Fibroblast of mammary gland (primary cell): ENCODE measurements around the gene PARD6G.
A peak's percentile ranks its signal among the peaks of the same experiment; 100 is the strongest.

Experiments
- DNase-seq: peaks from one replicate; pipeline ENCODE4 v3.0.0-alpha.2; 2010; ENCODE audit warnings: low read depth
- H3K4me3 ChIP-seq: 2 replicates; pipeline ENCODE4 v1.5.1; 2011; ENCODE audit warnings: low read depth, mild to moderate bottlenecking, low read length, moderate library complexity; ENCODE audit not compliant: control insufficient read depth
- CTCF ChIP-seq: conservative IDR thresholded peaks from 2 replicates; pipeline ENCODE4 v1.5.1; 2011; ENCODE audit warnings: low read depth, low read length, inconsistent platforms; ENCODE audit not compliant: control insufficient read depth, insufficient read depth

PARD6G gene

DNA sequence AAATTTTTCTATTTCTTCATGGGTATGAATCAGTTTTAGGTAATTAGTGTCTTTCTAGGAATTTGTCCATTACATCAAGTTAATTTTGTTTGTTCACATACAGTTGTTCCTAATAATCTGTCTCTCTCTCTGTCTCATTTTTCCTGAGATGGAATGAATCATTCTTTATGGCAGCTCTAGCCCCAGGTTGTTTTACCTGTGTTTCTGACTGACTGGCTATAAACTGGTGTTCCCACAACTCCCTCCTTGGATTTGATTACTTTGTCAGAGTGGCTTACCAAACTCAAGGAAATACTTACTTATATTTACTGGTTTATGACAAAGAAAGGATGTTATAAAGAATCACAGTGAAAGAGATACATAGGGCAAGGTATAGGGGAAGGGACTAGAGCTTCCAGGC, 123.2 kb downstream of the PARD6G start:
- H3K4me3 ChIP-seq, result no peak overlapping the region
- TF ChIP-seq CTCF, result no peak
- DNase-seq, result no peak

DNA sequence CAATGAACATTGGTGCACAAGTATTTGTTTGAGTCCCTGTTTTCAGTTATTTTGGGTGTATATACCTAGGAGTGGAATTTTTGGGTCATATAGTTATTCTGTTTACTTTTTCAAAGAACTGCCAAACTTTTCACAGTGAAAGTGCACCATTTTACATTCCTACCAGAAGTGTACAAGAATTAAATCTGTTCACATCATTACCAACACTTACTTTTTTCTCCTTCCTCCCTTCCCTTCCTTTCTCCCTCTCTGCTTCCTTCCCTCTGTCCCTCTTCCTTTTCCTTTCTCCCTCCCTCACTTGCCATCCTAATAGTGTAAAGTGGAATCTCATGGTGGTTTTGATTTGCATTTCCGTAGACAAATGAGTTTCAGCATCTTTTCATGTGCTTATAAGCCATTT, 126.4 kb downstream of the PARD6G start:
- no peak for DNase-seq
- H3K4me3 ChIP-seq, result no peak overlapping the region
- TF ChIP-seq CTCF, result no peak

GRCh38 chr18:80119111-80119510, 128.2 kb downstream of the PARD6G start:
- no peak for DNase-seq
- TF ChIP-seq CTCF, result no peak
- no peak overlapping the region for H3K4me3 ChIP-seq

- H3K4me3 ChIP-seq, result no peak overlapping the region
- TF ChIP-seq CTCF, result no peak
- DNase-seq, result no peak
Measured at GRCh38 chr18:80115035-80115434, 132.3 kb downstream of the PARD6G start.

GRCh38 chr18:80112624-80113248, 134.6 kb downstream of the PARD6G start:
- DNase-seq, result no peak
- H3K4me3 ChIP-seq, result no peak overlapping the region
- TF ChIP-seq CTCF, result no peak

DNA sequence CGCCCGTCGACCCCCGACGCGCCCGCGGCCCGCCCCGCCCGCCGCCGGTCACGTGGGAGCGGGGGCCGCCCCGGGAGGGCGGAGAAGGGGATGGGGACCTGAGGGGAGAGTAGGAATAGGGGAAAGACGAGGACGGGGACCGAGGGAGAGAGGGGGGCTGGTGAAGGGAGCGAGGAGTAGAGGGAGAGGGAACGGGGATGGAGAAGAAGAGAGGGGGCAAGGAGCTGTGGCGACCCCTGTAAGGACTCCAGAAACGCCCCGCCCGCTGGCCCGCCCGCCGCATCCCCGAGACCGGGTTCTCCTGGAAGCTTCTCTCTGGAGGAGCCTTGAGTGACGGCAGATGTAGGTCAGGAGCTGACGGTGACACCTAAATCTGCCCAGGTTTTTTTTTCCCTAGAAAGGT, 137.6 kb downstream of the PARD6G start:
- DNase-seq, result peak; percentile 48
- TF ChIP-seq CTCF, result no peak
- peak overlapping the region; percentile 73 for H3K4me3 ChIP-seq
